ENCODE data around the gene WFDC1.

- TF ChIP-seq CTCF (IDR thresholded peaks at IDR 0.05): no peak
- no peak for TF ChIP-seq ZFX (IDR thresholded peaks at IDR 0.05; ENCODE audit: borderline replicate concordance)
Measured at GRCh38 chr16:84307209-84307954, 12.7 kb downstream of the WFDC1 start.
